ENCODE data around the gene ARPIN.
"Not testable (repeated sequence)": the region's sequence is repeated elsewhere in the genome, so short reads cannot be mapped to it uniquely, and the experiment has no call there.

Gene ARPIN

DNA sequence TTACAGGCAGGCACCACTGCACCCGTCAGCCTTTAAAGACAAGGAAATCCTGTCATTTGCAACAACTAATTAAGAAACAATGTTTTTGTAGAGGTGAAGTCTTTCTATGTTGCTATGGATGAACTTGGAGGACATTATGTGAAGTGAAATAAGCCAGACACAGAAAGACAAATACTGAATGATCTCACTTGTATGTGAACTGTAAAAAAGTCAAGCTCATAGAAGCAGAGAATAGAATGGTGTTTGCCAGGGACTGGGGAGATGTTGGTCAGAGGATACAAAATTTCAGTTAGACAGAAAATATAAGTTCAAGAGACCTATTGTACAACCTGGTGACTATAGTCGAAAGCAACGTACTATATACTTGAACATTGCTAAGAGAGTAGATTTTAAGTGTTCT is 27.2 kb upstream of the ARPIN start:
- TF ChIP-seq, protein P1, sequence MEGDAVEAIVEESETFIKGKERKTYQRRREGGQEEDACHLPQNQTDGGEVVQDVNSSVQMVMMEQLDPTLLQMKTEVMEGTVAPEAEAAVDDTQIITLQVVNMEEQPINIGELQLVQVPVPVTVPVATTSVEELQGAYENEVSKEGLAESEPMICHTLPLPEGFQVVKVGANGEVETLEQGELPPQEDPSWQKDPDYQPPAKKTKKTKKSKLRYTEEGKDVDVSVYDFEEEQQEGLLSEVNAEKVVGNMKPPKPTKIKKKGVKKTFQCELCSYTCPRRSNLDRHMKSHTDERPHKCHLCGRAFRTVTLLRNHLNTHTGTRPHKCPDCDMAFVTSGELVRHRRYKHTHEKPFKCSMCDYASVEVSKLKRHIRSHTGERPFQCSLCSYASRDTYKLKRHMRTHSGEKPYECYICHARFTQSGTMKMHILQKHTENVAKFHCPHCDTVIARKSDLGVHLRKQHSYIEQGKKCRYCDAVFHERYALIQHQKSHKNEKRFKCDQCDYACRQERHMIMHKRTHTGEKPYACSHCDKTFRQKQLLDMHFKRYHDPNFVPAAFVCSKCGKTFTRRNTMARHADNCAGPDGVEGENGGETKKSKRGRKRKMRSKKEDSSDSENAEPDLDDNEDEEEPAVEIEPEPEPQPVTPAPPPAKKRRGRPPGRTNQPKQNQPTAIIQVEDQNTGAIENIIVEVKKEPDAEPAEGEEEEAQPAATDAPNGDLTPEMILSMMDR (IDR thresholded peaks at IDR 0.05; ENCODE audit: low read length, missing control alignments): no peak

DNA sequence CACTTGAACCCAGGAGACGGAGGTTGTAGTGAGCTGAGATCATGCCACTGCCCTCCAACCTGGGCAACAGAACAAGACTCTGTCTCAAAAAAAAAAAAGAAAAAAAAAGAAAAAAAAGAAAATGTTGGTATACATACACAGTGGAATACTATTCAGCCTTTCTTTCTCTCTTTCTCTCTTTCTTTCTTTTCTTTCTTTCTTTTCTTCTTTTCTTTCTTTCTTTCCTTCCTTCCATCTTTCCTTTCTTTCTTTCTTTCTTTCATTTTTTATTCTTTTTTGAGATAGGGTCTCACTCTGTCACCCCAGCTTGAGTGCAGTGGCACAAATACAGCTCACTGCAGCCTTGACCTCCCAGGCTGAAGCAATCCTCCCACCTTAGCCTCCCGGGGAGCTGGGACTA is 26.6 kb upstream of the ARPIN start:
- DNase-seq (ENCODE audit: low read depth); H3K4me3 ChIP-seq (replicated peaks; ENCODE audit: low read depth, low read length): not testable (repeated sequence)

More for the DNA sequence above, 27.2 kb upstream of the ARPIN start:
- no peak overlapping the region for H3K4me3 ChIP-seq (replicated peaks; ENCODE audit: low read depth, low read length)
- no peak for DNase-seq (ENCODE audit: low read depth)

DNA sequence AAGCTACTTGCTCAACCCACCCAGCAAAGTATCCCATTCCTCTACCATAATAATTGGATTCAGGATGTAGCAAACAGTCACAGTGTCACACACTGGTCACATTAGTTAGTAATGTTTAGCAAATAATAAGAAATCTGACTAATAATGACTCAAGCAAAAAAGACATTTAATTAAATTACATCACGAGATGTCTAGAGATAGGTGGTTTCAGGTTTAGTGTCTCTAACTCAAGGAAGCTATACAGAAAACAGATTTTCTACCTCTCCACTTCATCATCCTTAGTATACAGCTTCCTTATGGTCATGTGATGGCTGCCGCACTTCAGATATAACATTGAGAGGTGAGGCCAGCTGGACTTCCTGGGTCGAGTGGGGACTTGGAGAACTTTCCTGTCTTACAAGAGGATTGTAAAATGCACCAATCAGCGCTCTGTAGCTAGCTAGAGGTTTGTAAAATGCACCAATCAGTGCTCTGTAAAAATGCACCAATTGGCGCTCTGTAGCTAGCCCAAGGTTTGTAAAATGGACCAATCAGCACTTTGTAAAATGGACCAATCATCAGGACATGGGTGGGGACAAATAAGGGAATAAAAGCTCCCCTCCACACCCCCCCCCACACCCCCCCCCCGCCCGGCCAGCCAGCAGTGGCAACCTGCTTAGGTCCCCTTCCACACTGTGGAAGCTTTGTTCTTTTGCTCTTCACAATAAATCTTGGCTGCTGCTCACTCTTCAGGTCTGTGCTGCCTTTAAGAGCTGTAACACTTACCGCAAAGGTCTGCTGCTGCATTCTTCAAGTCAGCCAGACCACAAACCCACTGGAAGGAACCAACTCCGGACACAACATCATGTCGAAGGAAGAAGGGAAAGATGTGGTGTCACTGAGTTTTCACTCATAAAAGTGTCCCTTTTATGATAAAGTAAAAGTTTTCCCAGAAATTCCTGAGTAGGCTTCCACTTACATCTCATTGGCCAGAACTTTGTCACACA is 24.9 kb upstream of the ARPIN start:
- no peak overlapping the region for H3K4me3 ChIP-seq (replicated peaks; ENCODE audit: low read depth, low read length)
- TF ChIP-seq, protein P1 (IDR thresholded peaks at IDR 0.05; ENCODE audit: low read length, missing control alignments): no peak
- DNase-seq (ENCODE audit: low read depth): no peak

DNA sequence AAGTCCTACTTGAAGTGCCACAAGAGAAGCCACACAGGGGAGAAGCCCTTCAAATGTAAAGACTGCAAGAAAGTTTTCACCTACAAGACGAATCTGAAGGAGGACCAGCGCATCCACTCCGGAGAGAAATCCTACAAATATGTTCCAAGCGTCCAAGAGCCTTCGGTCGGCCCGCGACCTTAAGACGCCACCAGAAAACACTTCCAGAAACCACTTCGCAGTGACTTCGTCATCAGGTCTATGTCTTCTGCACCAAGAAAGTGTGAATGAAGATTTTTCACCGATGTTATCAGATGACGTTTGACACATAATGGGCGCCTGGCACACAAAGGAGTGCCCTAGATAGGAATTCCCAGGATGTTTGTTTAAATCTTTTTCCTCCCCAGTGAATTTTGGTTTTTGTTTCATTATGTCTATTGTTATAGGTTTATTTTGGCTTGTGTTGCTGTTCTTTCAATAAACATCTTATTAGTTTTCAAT is 24.1 kb upstream of the ARPIN start:
- DNase-seq (ENCODE audit: low read depth): no peak
- TF ChIP-seq, protein P1 (IDR thresholded peaks at IDR 0.05; ENCODE audit: low read length, missing control alignments): no peak

DNA sequence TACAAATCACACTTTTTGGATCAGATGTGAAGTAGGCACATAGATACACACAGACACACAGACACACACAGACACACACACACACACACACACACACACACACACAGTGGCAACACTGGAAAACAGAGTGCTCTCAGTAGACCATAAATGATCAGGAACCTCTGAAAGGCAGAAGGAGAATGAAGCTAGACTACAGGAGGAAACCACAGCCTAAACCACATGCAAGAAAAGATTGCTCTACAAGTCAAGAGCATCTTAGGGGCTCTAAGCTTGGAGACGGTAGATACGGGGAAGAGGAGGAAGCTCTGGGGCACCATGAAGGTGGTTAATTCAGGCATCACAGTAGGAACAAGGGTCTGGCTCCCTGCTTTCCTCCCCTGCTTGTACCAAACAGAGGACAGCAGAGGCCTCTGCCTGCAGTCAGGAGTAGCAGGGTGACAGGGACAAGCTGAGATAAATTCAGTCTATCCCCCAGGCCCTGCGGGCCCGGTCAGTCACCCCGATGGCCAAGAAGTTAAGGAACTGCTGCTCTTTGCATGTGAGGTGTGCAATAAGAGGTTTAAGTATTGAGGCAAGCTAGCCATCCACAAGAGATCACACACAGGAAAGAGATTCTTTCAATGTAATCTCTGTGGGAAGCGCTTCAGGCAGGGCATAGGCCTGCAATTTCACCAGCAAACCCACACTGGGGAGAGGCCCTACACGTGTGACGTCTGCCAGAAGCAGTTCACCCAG is 23.5 kb upstream of the ARPIN start:
- no peak overlapping the region for H3K4me3 ChIP-seq (replicated peaks; ENCODE audit: low read depth, low read length)
- TF ChIP-seq, protein P1 (IDR thresholded peaks at IDR 0.05; ENCODE audit: low read length, missing control alignments): no peak
- DNase-seq (ENCODE audit: low read depth): no peak

More for the DNA sequence above, 24.1 kb upstream of the ARPIN start:
- H3K4me3 ChIP-seq (replicated peaks; ENCODE audit: low read depth, low read length): no peak overlapping the region

DNA sequence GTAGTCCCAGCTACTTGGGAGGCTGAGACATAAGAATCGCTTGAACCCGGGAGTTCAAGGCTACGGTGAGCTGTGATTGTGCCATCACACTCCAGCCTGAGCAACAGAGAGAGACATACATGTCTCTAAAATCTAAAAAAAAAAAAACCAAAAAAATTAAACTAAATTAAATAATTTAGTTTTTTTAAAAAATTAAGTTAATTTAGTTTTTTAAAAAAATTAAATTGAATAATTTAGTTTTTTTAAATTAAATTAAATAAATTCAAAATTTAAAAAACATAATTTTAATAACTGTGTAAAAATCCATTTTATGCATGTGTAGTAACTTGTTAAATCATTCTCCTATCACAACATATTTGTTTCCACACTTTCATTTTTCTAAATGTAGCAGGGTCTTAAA is 20.1 kb upstream of the ARPIN start:
- H3K4me3 ChIP-seq (replicated peaks; ENCODE audit: low read depth, low read length): no peak overlapping the region
- DNase-seq (ENCODE audit: low read depth): no peak
- TF ChIP-seq, protein P1 (IDR thresholded peaks at IDR 0.05; ENCODE audit: low read length, missing control alignments): no peak

DNA sequence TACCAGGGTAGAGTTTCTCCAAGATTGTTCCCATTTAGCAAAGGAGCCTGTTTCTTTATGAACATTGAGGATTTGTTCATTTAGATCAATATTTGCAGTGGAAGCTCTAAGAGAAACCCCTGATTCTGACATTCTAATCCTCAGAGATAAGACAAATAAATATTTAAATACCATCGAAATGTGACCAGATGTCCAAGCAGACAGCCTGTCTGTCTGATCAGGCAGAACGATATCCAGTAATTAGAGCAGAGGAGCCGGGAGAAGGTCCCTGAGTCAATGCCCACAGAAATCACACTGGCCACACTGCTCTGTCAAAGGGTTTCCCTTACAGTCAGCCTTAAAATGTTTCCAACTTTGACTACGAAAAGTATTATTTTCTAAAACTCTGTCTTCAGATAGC is 15.7 kb upstream of the ARPIN start:
- H3K4me3 ChIP-seq (replicated peaks; ENCODE audit: low read depth, low read length): no peak overlapping the region
- TF ChIP-seq, protein P1 (IDR thresholded peaks at IDR 0.05; ENCODE audit: low read length, missing control alignments): no peak
- no peak for DNase-seq (ENCODE audit: low read depth)

Measured in fibroblast of pulmonary artery (primary cell).